ENCODE data around the gene HMMR. TPM values are rescaled to one million over a fixed set of nuclear protein-coding genes. Genes with fewer than 3 reads are reported as not detected.

Gene HMMR
- total and polyA plus RNA-seq, 9 of the 15 experiments (the other 6 are each of a cell fraction or from before 2014, with no cell fraction given), result 74.9 to 133 (median 90.8) TPM

DNA sequence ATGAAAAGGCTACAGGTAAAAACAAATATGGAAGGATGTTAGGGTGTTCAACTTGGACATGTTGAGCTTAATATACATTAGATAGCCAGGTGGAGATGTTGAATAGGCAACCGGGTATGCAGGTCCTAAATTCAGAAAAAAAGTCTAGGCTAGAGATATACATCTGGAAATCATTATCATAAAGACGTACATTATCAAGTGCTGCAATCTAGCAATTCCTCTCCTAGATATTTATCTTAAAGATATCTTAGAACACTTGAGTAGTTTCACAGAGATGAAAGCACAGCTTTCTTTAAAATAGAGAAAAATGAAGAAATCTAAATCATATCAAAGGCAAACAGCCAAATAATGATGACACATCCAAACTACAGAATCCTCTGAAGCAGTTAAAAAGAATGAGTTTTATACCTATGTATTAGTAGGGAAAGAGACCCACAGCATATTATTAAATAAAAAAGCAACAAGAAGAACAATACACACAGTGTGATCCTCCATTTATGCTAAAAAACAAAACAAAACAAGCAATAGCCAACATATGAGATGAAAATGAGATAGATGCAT is 4.3 kb upstream of the HMMR start:
- ATAC-seq (no peak), FAIRE-seq (no peak), DNase-seq (ENCODE audit: extremely low read depth in 1 of 4, low spot score in 3 of 4) (no peak)
- Histone ChIP-seq H3K9me1 (ENCODE audit: control insufficient read depth, insufficient read depth, low read length) (no peaks in the 10 kb centered on the region), H2AFZ (ENCODE audit: low read depth, low read length) (no peak overlapping the region), H3K36me3 (ENCODE audit: control insufficient read depth, insufficient read depth, low read length) (peaks cover 46% of the 10 kb centered on the region), H3K9me3 (replicated peaks; ENCODE audit: control insufficient read depth, insufficient read depth, low read depth, low read length) (no peaks in the 10 kb centered on the region), H4K20me1 (replicated peaks; ENCODE audit: control insufficient read depth, insufficient read depth, low read length) (no peaks in the 10 kb centered on the region), H3K4me3 (no peak overlapping the region), H3K27me3 (ENCODE audit: control insufficient read depth in 2 of 2, insufficient read depth in 2 of 2, low read length in 2 of 2) (no peaks in the 10 kb centered on the region), H3K4me1 (replicated peaks in 1 of 2; ENCODE audit: control insufficient read depth in 2 of 2, insufficient read depth in 2 of 2, low read length in 2 of 2) (peaks cover 0 to 5% of the 10 kb centered on the region in 2 experiments; a peak in 1 of 5 replicates), H3K4me2 (ENCODE audit: insufficient read depth, low read length) (no peak overlapping the region), H3K9ac (ENCODE audit: insufficient read depth in 1 of 2, low read depth in 2 of 2, low read length in 2 of 2) (no peak overlapping the region), H3K27ac (ENCODE audit: extremely low read depth, low read depth, low read length) (no peak overlapping the region), H3K79me2 (ENCODE audit: control insufficient read depth, insufficient read depth, low read length) (peaks cover 59% of the 10 kb centered on the region)
- WGBS (ENCODE audit: insufficient coverage, low coverage, missing lambda C conversion rate), result 47% methylated on average over 2 of the region's 2 CpGs
- TF ChIP-seq, protein P1, sequence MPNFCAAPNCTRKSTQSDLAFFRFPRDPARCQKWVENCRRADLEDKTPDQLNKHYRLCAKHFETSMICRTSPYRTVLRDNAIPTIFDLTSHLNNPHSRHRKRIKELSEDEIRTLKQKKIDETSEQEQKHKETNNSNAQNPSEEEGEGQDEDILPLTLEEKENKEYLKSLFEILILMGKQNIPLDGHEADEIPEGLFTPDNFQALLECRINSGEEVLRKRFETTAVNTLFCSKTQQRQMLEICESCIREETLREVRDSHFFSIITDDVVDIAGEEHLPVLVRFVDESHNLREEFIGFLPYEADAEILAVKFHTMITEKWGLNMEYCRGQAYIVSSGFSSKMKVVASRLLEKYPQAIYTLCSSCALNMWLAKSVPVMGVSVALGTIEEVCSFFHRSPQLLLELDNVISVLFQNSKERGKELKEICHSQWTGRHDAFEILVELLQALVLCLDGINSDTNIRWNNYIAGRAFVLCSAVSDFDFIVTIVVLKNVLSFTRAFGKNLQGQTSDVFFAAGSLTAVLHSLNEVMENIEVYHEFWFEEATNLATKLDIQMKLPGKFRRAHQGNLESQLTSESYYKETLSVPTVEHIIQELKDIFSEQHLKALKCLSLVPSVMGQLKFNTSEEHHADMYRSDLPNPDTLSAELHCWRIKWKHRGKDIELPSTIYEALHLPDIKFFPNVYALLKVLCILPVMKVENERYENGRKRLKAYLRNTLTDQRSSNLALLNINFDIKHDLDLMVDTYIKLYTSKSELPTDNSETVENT (CRISPR knock-in tag; IDR thresholded peaks at IDR 0.05), result no peak
- peak; percentile 88 for TF ChIP-seq ZNF316 (IDR thresholded peaks at IDR 0.05)
- no peak for TF ChIP-seq NCOA1 (IDR thresholded peaks at IDR 0.05; ENCODE audit: low read depth)
- TF ChIP-seq, protein P2, sequence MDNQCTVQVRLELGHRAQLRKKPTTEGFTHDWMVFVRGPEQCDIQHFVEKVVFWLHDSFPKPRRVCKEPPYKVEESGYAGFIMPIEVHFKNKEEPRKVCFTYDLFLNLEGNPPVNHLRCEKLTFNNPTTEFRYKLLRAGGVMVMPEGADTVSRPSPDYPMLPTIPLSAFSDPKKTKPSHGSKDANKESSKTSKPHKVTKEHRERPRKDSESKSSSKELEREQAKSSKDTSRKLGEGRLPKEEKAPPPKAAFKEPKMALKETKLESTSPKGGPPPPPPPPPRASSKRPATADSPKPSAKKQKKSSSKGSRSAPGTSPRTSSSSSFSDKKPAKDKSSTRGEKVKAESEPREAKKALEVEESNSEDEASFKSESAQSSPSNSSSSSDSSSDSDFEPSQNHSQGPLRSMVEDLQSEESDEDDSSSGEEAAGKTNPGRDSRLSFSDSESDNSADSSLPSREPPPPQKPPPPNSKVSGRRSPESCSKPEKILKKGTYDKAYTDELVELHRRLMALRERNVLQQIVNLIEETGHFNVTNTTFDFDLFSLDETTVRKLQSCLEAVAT (IDR thresholded peaks at IDR 0.05), result 0 out of 4 replicates have a peak, but pooled peaks of 1 of the 2 experiments have one; percentile 14
- TF ChIP-seq C11orf30 (IDR thresholded peaks at IDR 0.05; ENCODE audit: low read depth), result peak; percentile 77
- TF ChIP-seq MYC (IDR thresholded peaks at IDR 0.05; ENCODE audit: low read depth, low read length), result no peak
- TF ChIP-seq MYC (CRISPR knock-in tag; IDR thresholded peaks at IDR 0.05; ENCODE audit: borderline replicate concordance, low read depth), result no peak
- no peak for TF ChIP-seq HMGN3 (IDR thresholded peaks at IDR 0.05; ENCODE audit: borderline replicate concordance, extremely low read depth, insufficient read length, low read depth, low read length)
- peak; percentile 39; the same call in 1 of the 2 replicates for TF ChIP-seq MAFG (tag; conservative IDR thresholded peaks at IDR 0.05)
- no peak for TF ChIP-seq ZSCAN32 (CRISPR knock-in tag; IDR thresholded peaks at IDR 0.05)
- 0 out of 2 replicates have a peak, but pooled peaks have one; percentile 6 for TF ChIP-seq NFE2 (IDR thresholded peaks at IDR 0.05; ENCODE audit: low read depth)
- no peak for TF ChIP-seq GABPA (tag; conservative IDR thresholded peaks at IDR 0.05; ENCODE audit: low read depth)
- TF ChIP-seq, protein P3, sequence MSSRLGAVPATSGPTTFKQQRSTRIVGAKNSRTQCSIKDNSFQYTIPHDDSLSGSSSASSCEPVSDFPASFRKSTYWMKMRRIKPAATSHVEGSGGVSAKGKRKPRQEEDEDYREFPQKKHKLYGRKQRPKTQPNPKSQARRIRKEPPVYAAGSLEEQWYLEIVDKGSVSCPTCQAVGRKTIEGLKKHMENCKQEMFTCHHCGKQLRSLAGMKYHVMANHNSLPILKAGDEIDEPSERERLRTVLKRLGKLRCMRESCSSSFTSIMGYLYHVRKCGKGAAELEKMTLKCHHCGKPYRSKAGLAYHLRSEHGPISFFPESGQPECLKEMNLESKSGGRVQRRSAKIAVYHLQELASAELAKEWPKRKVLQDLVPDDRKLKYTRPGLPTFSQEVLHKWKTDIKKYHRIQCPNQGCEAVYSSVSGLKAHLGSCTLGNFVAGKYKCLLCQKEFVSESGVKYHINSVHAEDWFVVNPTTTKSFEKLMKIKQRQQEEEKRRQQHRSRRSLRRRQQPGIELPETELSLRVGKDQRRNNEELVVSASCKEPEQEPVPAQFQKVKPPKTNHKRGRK (tag; IDR thresholded peaks at IDR 0.05), result peak; percentile 73; the same call in 1 of the 2 replicates
- no peak for TF ChIP-seq TAL1 (IDR thresholded peaks at IDR 0.05)
- no peak for TF ChIP-seq ZNF584 (CRISPR knock-in tag; IDR thresholded peaks at IDR 0.05; ENCODE audit: low read depth)
- ChIA-PET POLR2A (interaction anchor here (6.9 kb wide), 1 partner anchor 15 kb away, joined by 126 read pairs; the partner anchor contains the start of gene CCNG1), CTCF (ENCODE audit: low intra/inter-chr PET ratio) (no interaction called here)
- intact Hi-C loops (cut with micrococcal nuclease) (no loop called here), in situ Hi-C loops (cut with MboI) (no loop called here)
- BruUV-seq (replicated peaks), result no TSS peak

Measured in K562 (cell line).